ENCODE results near the gene ST3GAL4. TPM values are rescaled to one million over a fixed set of nuclear protein-coding genes. Genes with fewer than 3 reads are reported as not detected.
A peak's percentile ranks its signal among the peaks of the same experiment; 100 is the strongest.

The ST3GAL4 gene
- total RNA-seq, 6 experiments from 2014 or later: 7.0 to 25.6 (median 17.5) TPM

GRCh38 chr11:126415128-126415527 lies 59.6 kb downstream of the ST3GAL4 start:
- no peak for TF ChIP-seq CTCF (IDR thresholded peaks at IDR 0.05)
- intact Hi-C loops (cut with DNase I): no loop called here
- H3K9me3 ChIP-seq: no peaks in the 10 kb centered on the region
- DNase-seq: peak in 1 of 3 donors; percentile 61
- H3K4me3 ChIP-seq: no peak overlapping the region
- 44% methylated on average over 4 of the region's 7 CpGs for WGBS (ENCODE audit: insufficient coverage, low coverage, low lambda C conversion rate, missing lambda C conversion rate)
- H3K36me3 ChIP-seq: peaks cover 0 to 8% (median under 1%) of the 10 kb centered on the region in 4 donors
- ATAC-seq: peak in 1 of 4 donors; percentile 19
- no peaks in the 10 kb centered on the region for H3K27me3 ChIP-seq
- H3K27ac ChIP-seq: peak overlapping the region in 2 of 3 donors; percentile 37 to 57
- peaks cover 0 to 6% (median 2%) of the 10 kb centered on the region in 4 donors for H3K4me1 ChIP-seq

- no peaks in the 10 kb centered on the region for H3K27me3 ChIP-seq
- H3K36me3 ChIP-seq: peaks cover 0 to 8% (median under 1%) of the 10 kb centered on the region in 4 donors
- H3K9me3 ChIP-seq: no peaks in the 10 kb centered on the region
- 73% methylated on average over 7 of the region's 19 CpGs for WGBS (ENCODE audit: insufficient coverage, low coverage, low lambda C conversion rate, missing lambda C conversion rate)
- peaks cover 0 to 6% (median 2%) of the 10 kb centered on the region in 4 donors for H3K4me1 ChIP-seq
- ATAC-seq (peak in 3 of 4 donors; percentile 14 to 30 (median 16)), DNase-seq (no peak)
- TF ChIP-seq POLR2A (IDR thresholded peaks at IDR 0.05): no peak
- TF ChIP-seq CTCF (IDR thresholded peaks at IDR 0.05): no peak
- H3K4me3 ChIP-seq: no peak overlapping the region
- peak overlapping the region; percentile 37 to 57 (median 47) for H3K27ac ChIP-seq
- intact Hi-C loops (cut with DNase I): no loop called here
Observed at GRCh38 chr11:126415669-126416420, 60.4 kb downstream of the ST3GAL4 start.

- DNase-seq (peak; percentile 83 to 90 (median 85)), ATAC-seq (peak; percentile 84 to 96 (median 86))
- TF ChIP-seq POLR2A (IDR thresholded peaks at IDR 0.05) (no peak), CTCF (IDR thresholded peaks at IDR 0.05) (no peak)
- intact Hi-C loops (cut with DNase I): no loop called here
- Histone ChIP-seq H3K27ac (peak overlapping the region; percentile 37 to 57 (median 47)), H3K36me3 (peaks cover 0 to 8% (median under 1%) of the 10 kb centered on the region in 4 donors), H3K27me3 (no peaks in the 10 kb centered on the region), H3K9me3 (no peaks in the 10 kb centered on the region), H3K4me1 (peaks cover 0 to 6% (median 2%) of the 10 kb centered on the region in 4 donors), H3K4me3 (peak overlapping the region; percentile 18 to 50 (median 33))
- 23% methylated on average over 9 of the region's 52 CpGs for WGBS (ENCODE audit: insufficient coverage, low coverage, low lambda C conversion rate, missing lambda C conversion rate)
Observed at GRCh38 chr11:126416542-126417090, 61.1 kb downstream of the ST3GAL4 start.

GRCh38 chr11:126417091-126417862 lies 61.8 kb downstream of the ST3GAL4 start:
- H3K4me1 ChIP-seq: peaks cover 0 to 6% (median 2%) of the 10 kb centered on the region in 4 donors
- peaks cover 0 to 8% (median 0%) of the 10 kb centered on the region in 4 donors for H3K36me3 ChIP-seq
- peak overlapping the region in 2 of 3 donors; percentile 33 to 50 for H3K4me3 ChIP-seq
- H3K27ac ChIP-seq: peak overlapping the region; percentile 37 to 57 (median 42)
- intact Hi-C loops (cut with DNase I): no loop called here
- WGBS (ENCODE audit: insufficient coverage, low coverage, low lambda C conversion rate, missing lambda C conversion rate): 70% methylated on average over 7 of the region's 12 CpGs
- H3K9me3 ChIP-seq: no peaks in the 10 kb centered on the region
- no peak for ATAC-seq
- TF ChIP-seq POLR2A (IDR thresholded peaks at IDR 0.05) (no peak), CTCF (IDR thresholded peaks at IDR 0.05) (no peak)
- DNase-seq: no peak
- no peaks in the 10 kb centered on the region for H3K27me3 ChIP-seq

All from right lobe of liver (tissue), 6 donors.